NCI-H2029 (cell line): ENCODE data around the gene FIBCD1.
"Not testable (repeated sequence)": the region's sequence is repeated elsewhere in the genome, so short reads cannot be mapped to it uniquely, and the experiment has no call there.

Experiments
- DNase-seq: peaks from one replicate; lab custom pipeline; 2025; lab: John Stamatoyannopoulos, UW

The FIBCD1 gene

DNA sequence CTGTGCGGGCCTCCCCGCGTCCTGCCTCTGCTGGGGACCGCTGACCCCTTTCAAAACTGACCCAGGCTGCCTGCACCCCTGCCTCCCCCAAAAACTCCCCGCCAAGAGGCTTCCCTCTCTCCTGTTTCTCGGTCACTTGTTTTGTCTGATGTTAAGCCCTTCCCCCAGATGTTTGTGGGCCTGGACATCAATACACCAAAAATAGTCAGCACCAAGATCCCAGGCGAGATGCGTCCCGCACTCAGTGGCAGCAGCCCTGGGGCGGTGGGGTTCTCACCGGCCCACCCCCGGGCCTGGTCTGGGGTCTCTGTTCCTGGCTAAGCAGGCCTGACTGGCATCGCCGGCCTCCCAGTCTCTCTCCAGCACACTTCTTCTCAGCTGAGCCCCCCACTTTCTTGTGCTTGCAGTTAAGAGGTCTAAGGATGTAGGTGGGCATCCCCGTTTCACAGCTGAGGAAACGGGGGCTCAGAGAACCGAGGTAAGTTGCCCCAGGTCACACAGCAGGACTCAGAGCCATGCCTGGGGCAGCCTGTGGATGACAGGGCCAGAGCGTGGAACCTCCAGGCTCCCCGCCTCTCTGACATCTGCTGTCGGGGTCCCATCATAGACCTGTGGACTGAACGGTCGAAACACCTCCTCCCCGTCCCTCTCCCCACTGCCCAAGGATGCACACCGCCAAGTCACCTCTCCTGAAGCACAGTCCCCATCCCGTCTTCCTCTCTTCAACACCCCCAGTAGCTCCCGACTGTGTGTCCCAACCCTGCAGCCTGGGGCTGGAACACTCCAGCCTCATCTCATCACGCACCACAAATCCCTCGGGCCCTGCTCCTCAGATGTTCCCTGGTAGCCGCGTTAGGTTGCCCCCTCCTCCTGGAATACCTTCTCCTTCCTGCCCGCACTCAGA lies 16.8 kb downstream of the FIBCD1 start:
- no peak for DNase-seq

DNA sequence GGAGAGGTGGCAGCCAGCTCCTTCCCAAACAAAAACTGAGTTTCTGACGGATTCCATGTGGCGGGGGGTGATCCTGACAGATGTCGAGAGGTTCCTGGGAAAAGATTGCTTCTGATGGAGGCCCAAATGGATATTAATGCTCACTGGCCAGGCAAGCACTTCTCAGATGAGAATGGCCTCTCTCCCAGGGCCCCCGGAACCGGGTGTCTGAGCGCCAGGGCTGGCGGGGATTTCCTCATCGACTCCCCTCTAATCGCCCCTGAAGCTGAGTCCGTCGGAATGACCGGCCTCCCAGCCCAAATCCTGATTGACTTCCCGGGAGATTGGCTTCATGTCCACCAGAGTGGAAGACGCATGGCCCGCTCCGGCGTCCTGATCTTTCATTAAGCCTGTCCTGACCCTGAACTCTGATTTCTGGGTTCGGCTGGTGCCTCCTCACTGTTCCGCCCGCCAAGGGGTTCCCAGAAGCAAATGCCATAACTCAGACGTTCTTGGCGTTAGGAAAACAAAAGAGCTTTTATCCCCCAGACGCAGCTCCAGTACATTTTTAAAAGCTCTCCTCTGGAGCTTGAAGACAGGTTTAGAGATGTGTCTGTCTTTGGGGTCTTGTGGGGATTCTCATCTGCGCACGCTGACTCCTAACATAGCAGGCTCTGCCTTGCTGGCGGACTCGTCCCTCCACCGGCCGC lies 17.6 kb downstream of the FIBCD1 start:
- no peak for DNase-seq

DNA sequence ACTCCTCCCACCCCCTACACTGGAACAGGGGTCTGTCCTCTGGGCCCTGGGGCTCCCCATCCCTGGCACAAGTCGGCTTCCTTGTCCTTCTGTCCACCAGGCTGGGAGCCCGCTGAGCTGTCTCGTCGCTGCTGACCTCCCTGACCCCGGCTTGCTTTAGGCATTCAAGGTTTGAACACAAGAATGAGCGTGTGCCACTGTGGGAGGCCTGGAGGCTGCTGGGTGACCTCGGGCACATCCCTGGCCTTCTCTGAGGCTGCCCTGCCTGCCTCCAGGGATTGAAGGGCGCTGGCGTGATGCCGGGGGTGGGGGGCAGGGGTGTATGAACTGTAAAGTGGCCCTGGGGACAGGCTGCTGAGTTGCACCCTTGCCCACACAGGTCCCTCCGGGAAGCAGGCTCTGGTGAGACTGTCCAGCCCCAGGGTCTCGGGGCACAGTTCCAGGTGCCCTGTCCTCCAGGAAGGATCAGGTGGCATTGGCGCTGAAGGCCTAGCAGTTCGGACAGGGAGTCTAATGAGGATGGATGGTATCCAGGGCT lies 18.2 kb downstream of the FIBCD1 start:
- no peak for DNase-seq

DNA sequence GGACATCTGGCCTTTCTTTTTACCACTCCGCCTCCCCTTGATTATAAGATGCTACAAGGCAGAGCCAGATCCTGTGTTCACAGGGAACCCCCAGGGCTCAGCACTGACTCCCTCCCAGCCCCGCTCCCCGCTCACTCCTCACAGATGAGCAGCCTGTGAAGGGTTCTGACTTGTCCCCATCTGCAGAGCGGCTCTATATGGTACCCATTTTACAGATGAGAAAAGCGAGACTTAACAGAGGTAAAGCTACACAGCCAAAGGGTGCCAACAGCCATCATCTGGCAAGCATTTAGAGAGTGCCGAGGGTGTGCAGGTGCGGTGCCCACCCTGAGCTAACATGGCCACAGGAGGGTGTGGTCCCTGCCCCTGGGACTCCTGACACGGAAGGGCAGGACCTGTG lies 18.8 kb downstream of the FIBCD1 start:
- DNase-seq, result no peak

DNA sequence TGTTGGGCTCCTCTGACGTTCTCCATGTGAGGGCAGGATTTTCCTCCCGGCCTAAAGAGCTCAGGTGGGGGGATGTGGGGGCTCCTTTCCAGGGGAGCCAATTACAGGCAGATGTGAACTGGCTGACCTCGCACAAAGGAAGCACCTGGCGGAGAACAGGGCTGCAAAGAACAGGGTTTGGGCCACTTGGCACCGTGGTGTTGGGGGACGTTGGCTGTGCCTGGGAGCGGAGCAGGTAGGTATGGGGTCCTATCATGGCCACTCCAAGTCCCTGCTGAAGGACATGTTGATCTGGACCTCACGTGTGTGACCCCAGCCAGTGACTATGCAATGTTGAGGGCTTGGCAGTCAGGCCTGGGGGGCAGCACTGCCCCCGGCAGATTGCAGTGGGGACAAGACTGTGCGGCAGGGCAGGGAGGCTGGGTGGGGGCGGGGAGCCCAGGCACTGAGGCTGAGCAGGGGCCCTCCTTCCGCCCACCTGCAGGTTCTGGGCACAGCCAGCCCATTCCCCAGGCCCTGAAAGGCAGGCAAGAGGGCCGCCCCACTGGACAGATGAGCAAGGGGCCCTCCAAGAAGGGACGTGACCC lies 19.4 kb downstream of the FIBCD1 start:
- DNase-seq, result no peak

- no peak for DNase-seq
Measured at GRCh38 chr9:130918826-130919558, 20.1 kb downstream of the FIBCD1 start.

DNA sequence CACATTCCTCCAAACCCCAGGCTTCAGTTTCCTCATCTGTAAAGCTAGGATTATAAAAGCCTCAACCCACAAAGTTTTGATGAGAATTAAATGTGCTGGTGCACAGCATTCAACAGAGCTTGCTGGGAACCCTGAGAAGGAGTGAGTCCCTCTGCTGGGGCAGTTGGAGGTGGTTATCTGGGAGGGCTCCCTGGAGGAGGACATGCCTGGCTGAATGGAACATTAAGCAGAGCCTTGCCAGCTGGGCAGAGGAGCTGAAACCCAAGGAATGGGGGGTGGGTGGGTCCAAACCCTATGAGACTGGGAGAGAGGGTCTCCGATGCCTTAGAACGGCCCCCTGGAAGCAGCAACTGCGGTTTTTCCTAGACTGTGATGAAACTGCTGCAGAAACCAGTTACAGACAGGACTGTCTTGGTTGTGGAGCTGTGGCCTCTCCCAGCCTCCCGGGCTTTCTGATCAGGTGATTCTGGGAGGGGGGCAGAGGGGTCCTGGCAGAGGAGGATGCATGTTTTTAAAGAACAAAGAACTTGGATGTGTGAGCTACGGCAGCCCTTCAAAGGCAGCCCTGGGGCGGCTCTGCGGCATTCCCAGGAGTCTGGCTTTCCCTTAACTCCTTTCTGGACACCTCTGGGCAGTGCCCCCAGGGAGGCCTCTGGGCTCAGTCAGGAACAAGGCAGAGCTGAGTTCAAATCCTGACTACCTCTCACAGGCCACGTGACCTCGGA lies 20.8 kb downstream of the FIBCD1 start:
- no peak for DNase-seq

- no peak for DNase-seq
Measured at GRCh38 chr9:130917168-130917960, 21.7 kb downstream of the FIBCD1 start.

DNA sequence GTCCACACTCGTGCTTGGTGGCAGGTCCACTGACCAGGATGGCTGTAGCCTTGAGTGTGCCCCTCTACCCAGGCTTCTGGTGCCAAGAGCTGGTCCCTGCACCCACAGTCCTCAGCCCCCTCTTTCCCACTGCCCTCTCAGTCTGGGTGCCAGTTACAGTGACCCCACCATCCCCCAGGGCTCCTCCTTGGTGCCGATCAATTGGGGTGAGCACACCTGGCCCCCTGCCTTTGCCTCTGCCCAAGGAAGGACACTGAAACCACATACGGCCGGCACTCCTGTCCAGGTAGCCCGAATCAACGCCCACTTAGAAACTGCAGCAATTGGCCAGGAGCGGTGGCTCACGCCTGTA lies 24.0 kb downstream of the FIBCD1 start:
- no peak for DNase-seq

DNA sequence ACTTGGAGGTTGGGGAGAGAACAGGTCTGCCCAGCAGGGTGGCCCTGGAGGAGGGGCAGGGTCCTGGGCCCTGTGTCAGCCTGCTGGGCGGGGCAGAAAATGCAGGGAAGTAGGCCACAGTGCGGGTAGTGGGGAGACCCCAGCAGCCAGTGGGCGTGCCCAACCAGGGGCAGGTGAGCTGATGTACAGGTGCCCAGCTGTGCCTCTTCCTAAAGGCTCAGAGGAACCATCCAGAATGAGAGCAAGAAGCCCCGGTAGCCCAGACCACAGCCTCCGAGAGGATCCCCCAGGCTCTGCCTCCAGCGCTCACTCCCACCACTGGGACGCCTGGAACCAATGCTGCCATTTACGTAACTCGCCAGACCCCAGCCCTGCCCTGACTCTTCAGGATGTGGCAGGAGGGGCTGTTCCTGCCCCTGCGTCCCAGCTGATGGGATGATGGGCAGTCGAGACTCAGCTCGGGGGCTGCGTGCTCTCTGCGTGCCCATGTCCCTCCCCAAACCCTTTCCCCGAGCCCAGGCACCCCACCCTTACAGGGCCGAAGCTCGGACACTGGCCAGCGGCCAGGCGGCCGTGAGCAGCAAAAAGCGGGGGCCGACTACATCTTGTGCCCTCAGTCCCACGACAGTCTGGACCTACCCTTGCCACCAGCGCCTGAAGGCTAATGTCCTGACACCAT lies 24.5 kb downstream of the FIBCD1 start:
- no peak for DNase-seq

DNA sequence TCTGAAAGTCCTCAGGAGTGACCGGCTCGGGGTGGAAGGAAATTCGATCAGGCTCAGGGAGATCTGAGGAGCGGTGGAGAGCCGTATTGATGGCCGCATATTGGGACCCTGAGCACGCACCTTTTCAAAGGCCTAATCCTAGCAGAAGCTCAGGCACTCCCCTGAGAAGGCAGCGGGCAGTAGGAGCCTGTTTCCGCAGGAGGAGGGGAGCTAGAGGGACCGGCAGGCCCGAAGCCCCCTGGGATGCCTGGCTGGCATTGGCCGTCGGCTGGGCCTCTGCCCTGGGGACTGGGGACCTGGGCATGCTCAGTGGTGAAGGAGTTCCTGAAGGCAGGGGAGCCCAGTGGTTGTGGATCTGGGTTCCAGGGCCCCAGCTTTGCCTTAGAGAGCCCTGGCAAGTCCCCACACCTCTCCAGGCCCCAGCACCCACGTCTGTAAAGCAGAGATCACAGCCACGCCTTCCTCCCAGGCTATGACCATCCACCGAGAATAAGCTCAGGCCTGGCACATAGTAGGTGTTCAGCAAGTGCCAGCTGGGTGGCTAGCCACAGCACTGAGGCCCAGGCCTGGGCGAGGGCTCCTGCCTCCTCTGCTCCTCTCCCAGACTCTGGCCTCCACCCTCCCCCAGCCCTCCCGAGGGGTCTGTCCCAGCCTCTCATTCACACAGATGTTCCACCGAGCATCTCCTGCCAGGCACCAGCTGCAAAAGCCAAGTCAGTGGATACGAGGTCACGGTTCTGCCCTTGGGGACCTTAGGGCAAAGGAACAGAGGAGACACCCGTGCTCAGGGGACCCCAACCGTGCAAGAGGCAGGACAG lies 25.2 kb downstream of the FIBCD1 start:
- no peak for DNase-seq

GRCh38 chr9:130912932-130913598 lies 26.0 kb downstream of the FIBCD1 start:
- DNase-seq, result no peak

GRCh38 chr9:130911254-130912049 lies 27.6 kb downstream of the FIBCD1 start:
- DNase-seq, result no peak

- DNase-seq, result not testable (repeated sequence)
Measured at GRCh38 chr9:130910670-130911069, 28.4 kb downstream of the FIBCD1 start.

DNA sequence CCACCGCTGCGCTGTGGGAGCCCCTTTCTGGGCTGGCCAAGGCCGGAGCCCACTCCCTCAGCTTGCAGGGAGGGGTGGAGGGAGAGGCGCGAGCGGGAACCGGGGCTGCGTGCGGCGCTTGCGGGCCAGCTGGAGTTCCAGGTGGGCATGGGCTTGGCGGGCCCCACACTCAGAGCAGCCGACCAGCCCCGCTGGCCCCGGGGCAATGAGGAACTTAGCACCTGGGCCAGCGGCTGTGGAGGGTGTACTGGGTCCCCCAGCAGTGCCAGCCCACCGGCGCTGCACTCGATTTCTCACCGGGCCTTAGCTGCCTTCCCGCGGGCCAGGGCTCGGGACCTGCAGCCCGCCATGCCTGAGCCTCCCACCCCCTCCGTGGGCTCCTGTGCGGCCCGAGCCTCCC lies 29.0 kb downstream of the FIBCD1 start:
- DNase-seq, result not testable (repeated sequence)

- no peak for DNase-seq
Measured at GRCh38 chr9:130908878-130909355, 30.1 kb downstream of the FIBCD1 start.

- no peak for DNase-seq
Measured at GRCh38 chr9:130908146-130908877, 30.7 kb downstream of the FIBCD1 start.
